Nephron progenitor cell (in vitro differentiated cells): ENCODE results near the gene PRKCA.

Source experiments
- DNase-seq: peaks from one replicate; pipeline ENCODE4 v3.0.0; 2021
- H3K27ac Mint-ChIP-seq: 2 replicates; pipeline ENCODE4 v1.8.0; 2021; ENCODE audit warnings: mild to moderate bottlenecking, moderate library complexity, mixed read lengths
- H3K27me3 Mint-ChIP-seq: 2 replicates; pipeline ENCODE4 v1.8.0; 2021; ENCODE audit warnings: mild to moderate bottlenecking, low read depth, mixed read lengths; ENCODE audit not compliant: poor library complexity
- H3K36me3 Mint-ChIP-seq: 2 replicates; pipeline ENCODE4 v1.8.0; 2021; ENCODE audit warnings: low read depth, mixed read lengths
- H3K4me1 Mint-ChIP-seq: 2 replicates; pipeline ENCODE4 v1.8.0; 2021; ENCODE audit warnings: mixed read lengths
- H3K4me3 Mint-ChIP-seq: 2 replicates; pipeline ENCODE4 v1.8.0; 2021; ENCODE audit warnings: mild to moderate bottlenecking, moderate library complexity, mixed read lengths
- H3K9me3 Mint-ChIP-seq: 2 replicates; pipeline ENCODE4 v1.8.0; 2021; ENCODE audit warnings: mild to moderate bottlenecking, moderate library complexity, mixed read lengths
- TF ChIP-seq, protein P1 (sequence below): fragments of 200-600 bp; sonication (generic); IDR thresholded peaks from 2 replicates; pipeline ENCODE4 v1.5.0; 2021; ENCODE audit warnings: antibody characterized with exemption

PRKCA gene

DNA sequence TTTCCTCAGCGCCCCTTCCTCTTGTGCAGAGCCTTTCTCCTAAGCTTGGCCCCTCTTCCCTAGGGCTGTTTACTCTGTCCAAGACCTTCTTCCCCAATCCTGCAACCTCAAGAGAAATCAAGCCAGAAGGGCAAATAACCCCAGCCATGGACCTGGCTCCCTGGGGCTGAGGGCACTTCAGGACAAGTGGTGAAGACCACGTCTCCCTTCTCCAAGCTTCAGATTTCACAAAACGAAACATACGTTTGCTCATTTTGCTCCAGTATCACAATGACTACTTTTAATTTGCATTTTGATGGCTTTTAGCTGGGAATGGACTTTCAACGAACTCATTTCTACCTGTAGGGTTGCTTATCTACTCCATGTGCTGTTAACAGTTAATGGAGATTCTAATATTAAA is 392.7 kb downstream of the PRKCA start:
- peaks cover 32% of the 10 kb centered on the region for H3K36me3 Mint-ChIP-seq
- H3K4me3 Mint-ChIP-seq: no peak overlapping the region
- peaks cover 8% of the 10 kb centered on the region for H3K27me3 Mint-ChIP-seq
- DNase-seq: no peak
- TF ChIP-seq, protein P1, sequence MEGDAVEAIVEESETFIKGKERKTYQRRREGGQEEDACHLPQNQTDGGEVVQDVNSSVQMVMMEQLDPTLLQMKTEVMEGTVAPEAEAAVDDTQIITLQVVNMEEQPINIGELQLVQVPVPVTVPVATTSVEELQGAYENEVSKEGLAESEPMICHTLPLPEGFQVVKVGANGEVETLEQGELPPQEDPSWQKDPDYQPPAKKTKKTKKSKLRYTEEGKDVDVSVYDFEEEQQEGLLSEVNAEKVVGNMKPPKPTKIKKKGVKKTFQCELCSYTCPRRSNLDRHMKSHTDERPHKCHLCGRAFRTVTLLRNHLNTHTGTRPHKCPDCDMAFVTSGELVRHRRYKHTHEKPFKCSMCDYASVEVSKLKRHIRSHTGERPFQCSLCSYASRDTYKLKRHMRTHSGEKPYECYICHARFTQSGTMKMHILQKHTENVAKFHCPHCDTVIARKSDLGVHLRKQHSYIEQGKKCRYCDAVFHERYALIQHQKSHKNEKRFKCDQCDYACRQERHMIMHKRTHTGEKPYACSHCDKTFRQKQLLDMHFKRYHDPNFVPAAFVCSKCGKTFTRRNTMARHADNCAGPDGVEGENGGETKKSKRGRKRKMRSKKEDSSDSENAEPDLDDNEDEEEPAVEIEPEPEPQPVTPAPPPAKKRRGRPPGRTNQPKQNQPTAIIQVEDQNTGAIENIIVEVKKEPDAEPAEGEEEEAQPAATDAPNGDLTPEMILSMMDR: no peak
- H3K4me1 Mint-ChIP-seq: peaks cover 17% of the 10 kb centered on the region
- no peak overlapping the region for H3K27ac Mint-ChIP-seq
- H3K9me3 Mint-ChIP-seq: peaks cover 29% of the 10 kb centered on the region

GRCh38 chr17:66698270-66698669 is 395.9 kb downstream of the PRKCA start:
- Mint-ChIP-seq H3K27ac (no peak overlapping the region), H3K27me3 (peaks cover 4% of the 10 kb centered on the region), H3K36me3 (peaks cover 35% of the 10 kb centered on the region), H3K4me3 (no peak overlapping the region), H3K9me3 (peaks cover 29% of the 10 kb centered on the region), H3K4me1 (no peaks in the 10 kb centered on the region)
- DNase-seq: no peak
- TF ChIP-seq, protein P1: no peak

GRCh38 chr17:66701462-66701861 is 399.0 kb downstream of the PRKCA start:
- Mint-ChIP-seq H3K27ac (no peak overlapping the region), H3K27me3 (peaks cover 3% of the 10 kb centered on the region), H3K9me3 (peaks cover 29% of the 10 kb centered on the region), H3K4me3 (no peak overlapping the region), H3K36me3 (peaks cover 35% of the 10 kb centered on the region), H3K4me1 (peaks cover 19% of the 10 kb centered on the region)
- TF ChIP-seq, protein P1: no peak
- no peak for DNase-seq

GRCh38 chr17:66702106-66702936 is 399.9 kb downstream of the PRKCA start:
- peaks cover 26% of the 10 kb centered on the region for H3K4me1 Mint-ChIP-seq
- TF ChIP-seq, protein P1: no peak
- peaks cover 22% of the 10 kb centered on the region for H3K9me3 Mint-ChIP-seq
- H3K27ac Mint-ChIP-seq: no peak overlapping the region
- peaks cover 28% of the 10 kb centered on the region for H3K36me3 Mint-ChIP-seq
- DNase-seq: no peak
- H3K4me3 Mint-ChIP-seq: no peak overlapping the region
- H3K27me3 Mint-ChIP-seq: peaks cover 3% of the 10 kb centered on the region

- TF ChIP-seq, protein P1: no peak
- no peak overlapping the region for H3K4me3 Mint-ChIP-seq
- no peaks in the 10 kb centered on the region for H3K9me3 Mint-ChIP-seq
- peaks cover 29% of the 10 kb centered on the region for H3K4me1 Mint-ChIP-seq
- DNase-seq: no peak
- peaks cover 4% of the 10 kb centered on the region for H3K36me3 Mint-ChIP-seq
- peak overlapping the region; percentile 22 for H3K27ac Mint-ChIP-seq
- H3K27me3 Mint-ChIP-seq: peaks cover 3% of the 10 kb centered on the region
Observed at GRCh38 chr17:66704858-66705520, 402.6 kb downstream of the PRKCA start.
